Heart left ventricle (tissue), 16 donors: ENCODE measurements around the gene FSTL4. TPM values are rescaled to one million over a fixed set of nuclear protein-coding genes. Genes with fewer than 3 reads are reported as not detected.
"Not testable (repeated sequence)": the region's sequence is repeated elsewhere in the genome, so short reads cannot be mapped to it uniquely, and the experiment has no call there.

ENCODE experiments used
- ATAC-seq, 4 donors: fragments of 200-7000 bp; cut with Tn5 transposase; one replicate each; pipeline ENCODE4 v1.9.1; 2020 to 2022; ENCODE audit warnings: moderate library complexity in 4 of 4, mild to moderate bottlenecking in 3 of 4, moderate number of reproducible peaks in 1 of 4
- DNase-seq, 5 donors: peaks; one replicate each; pipeline ENCODE4 v3.0.0-alpha.2; 2020
- H3K27ac ChIP-seq, 12 donors: fragments of 200-600 bp; sonication (generic) in 4 of 12; one replicate each; pipeline versions ENCODE4 v1.5.0 to v1.8.0; 2016 to 2022; ENCODE audit warnings: mild to moderate bottlenecking in 2 of 12
- H3K27me3 ChIP-seq, 9 donors: fragments of 200-600 bp; sonication (generic) in 2 of 9; one replicate each; pipeline versions ENCODE4 v1.5.1 to v1.8.0; 2016 to 2022; ENCODE audit warnings: mild to moderate bottlenecking in 3 of 9
- H3K36me3 ChIP-seq, 9 donors: fragments of 200-600 bp; sonication (generic) in 2 of 9; one replicate each; pipeline versions ENCODE4 v1.5.0 to v1.8.0; 2018 to 2022; ENCODE audit warnings: mild to moderate bottlenecking in 2 of 9
- H3K4me1 ChIP-seq, 12 donors: fragments of 200-600 bp; sonication (generic) in 4 of 12; one replicate each; pipeline versions ENCODE4 v1.5.0 to v1.8.0; 2016 to 2022; ENCODE audit warnings: mild to moderate bottlenecking in 3 of 12
- H3K4me3 ChIP-seq, 12 donors: fragments of 200-600 bp; sonication (generic) in 4 of 12; one replicate each; pipeline versions ENCODE4 v1.5.0 to v1.8.0; 2017 to 2022; ENCODE audit warnings: mild to moderate bottlenecking in 9 of 12, moderate library complexity in 4 of 12
- H3K9me3 ChIP-seq, 12 donors: fragments of 200-600 bp; sonication (generic) in 4 of 12; one replicate each; pipeline versions ENCODE4 v1.5.0 to v1.8.0; 2016 to 2022; ENCODE audit warnings: mild to moderate bottlenecking in 1 of 12
- POLR2A ChIP-seq, 2 donors: fragments of 450-650 bp; IDR thresholded peaks; one replicate each; pipeline ENCODE4 v1.6.1; 2017; ENCODE audit warnings: antibody characterized with exemption in 2 of 2, mild to moderate bottlenecking in 2 of 2, moderate library complexity in 2 of 2
- WGBS, 4 donors: extraction: QIAGEN DNeasy Blood & Tissue Kit in 2 of 4; methylation state at CpG; one replicate each; pipeline versions ENCODE4 v1.1.5 to v1.1.7; 2013 to 2018; 5-methylcytosine and 5-hydroxymethylcytosine counted together
- intact Hi-C, 10 donors: fragments of 100-400 bp; cut with DNase I; formaldehyde crosslinking; loops; one replicate each; pipeline versions ENCODE4 v1.11.1 to v1.14.2; 2022
- polyA plus RNA-seq, 2 donors: library from polyadenylated mRNA; stranded (reverse); fragments of 200-250 nt; gene quantifications; one replicate each; pipeline ENCODE4 v1.2.3, GENCODE V29; 2013
- total RNA-seq, 9 donors: library from RNA; depleted of rRNA in 2 of 9; stranded (reverse); fragments of >200 nt in 2 of 9; fragmentation: NEBNext Ultra II Directional in 3 of 9; extraction: Animal tissue kit (Norgen Biotek cat#: 25700) in 3 of 9; gene quantifications; one replicate each; pipeline versions ENCODE4 v1.1.0 to v1.2.4, GENCODE V29; 2016 to 2023
- TF ChIP-seq, protein P1 (sequence below), 12 donors: fragments of 200-600 bp; sonication (generic) in 4 of 12; IDR thresholded peaks; one replicate each; pipeline versions ENCODE4 v1.5.0 to v1.8.0; 2018 to 2022; ENCODE audit warnings: antibody characterized with exemption in 12 of 12, mild to moderate bottlenecking in 5 of 12
- donor health status: ischemic (EF 13 %, LVEDD 7.1; RV severe dilation, severe dysfunction).
- donor health status: healthy with polysubstance abuse.
- donor health status: DM: no; HTN: yes; CAD: no.
- donor health status: DM: no; HTN: no; CAD: no.
- donor health status: ischemic (EF 25% LVEDD 6.9; RV normal size, moderate dysfunction).
- donor health status: ischemic (EF 25% LVEDD 5.7; RV mildly dilated, moderate dysfunction).
- donor health status: healthy.
- donor health status: DM: yes; HTN: yes; CAD: no.
- donor health status: ischemic (EF 35%, LVEDD 5.7; RV mildly dilated, moderate dysfunction).
- donor health status: nonischemic (EF 11% LVEDD 7.7; RV severe dilation, severe dysfunction).
- donor health status: DM: yes; HTN: yes; CAD: no.
- donor health status: PGD.
- donor health status: ischemic (EF 29% LVEDD 5.4; RV normal size, mild dysfunction).
- donor health status: nonischemic (EF 23%, LVEDD 6.1; RV moderate dilation, normal function).

The FSTL4 gene
- total and polyA plus RNA-seq, 11 donors = 0.01 to 0.39 (median 0.17) TPM; not detected in 6

DNA sequence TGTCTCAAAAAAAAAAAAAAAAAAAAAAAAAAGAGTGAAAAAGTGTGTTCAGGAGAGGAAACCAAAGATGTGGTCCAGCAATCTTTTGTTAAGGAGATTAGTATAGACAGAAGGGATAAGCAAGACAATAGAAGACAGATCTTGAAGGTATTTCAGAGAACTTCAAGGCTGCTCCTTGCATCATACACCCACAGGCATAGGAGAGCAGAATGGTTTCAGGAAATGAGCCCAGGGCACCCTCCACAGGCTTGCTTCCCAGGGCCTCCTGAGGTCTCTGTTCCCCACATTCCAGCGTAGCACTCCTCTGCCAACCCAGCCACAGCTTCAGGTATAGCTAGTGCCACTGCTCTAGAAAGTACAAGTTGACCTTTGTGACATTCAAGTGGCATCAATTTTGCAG, 65.8 kb downstream of the FSTL4 start:
- no peak for ATAC-seq
- Histone ChIP-seq H3K4me1 (no peaks in the 10 kb centered on the region), H3K27ac (no peak overlapping the region), H3K9me3 (peaks cover 0 to 4% (median 0%) of the 10 kb centered on the region in 12 donors), H3K4me3 (no peak overlapping the region), H3K27me3 (peaks cover 0 to 8% (median 4%) of the 10 kb centered on the region in 9 donors), H3K36me3 (no peaks in the 10 kb centered on the region)
- 73 to 89% (median 79%) methylated on average over 1 of the region's 1 CpG for WGBS, 4 donors
- TF ChIP-seq, protein P1, sequence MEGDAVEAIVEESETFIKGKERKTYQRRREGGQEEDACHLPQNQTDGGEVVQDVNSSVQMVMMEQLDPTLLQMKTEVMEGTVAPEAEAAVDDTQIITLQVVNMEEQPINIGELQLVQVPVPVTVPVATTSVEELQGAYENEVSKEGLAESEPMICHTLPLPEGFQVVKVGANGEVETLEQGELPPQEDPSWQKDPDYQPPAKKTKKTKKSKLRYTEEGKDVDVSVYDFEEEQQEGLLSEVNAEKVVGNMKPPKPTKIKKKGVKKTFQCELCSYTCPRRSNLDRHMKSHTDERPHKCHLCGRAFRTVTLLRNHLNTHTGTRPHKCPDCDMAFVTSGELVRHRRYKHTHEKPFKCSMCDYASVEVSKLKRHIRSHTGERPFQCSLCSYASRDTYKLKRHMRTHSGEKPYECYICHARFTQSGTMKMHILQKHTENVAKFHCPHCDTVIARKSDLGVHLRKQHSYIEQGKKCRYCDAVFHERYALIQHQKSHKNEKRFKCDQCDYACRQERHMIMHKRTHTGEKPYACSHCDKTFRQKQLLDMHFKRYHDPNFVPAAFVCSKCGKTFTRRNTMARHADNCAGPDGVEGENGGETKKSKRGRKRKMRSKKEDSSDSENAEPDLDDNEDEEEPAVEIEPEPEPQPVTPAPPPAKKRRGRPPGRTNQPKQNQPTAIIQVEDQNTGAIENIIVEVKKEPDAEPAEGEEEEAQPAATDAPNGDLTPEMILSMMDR (IDR thresholded peaks at IDR 0.05) = no peak
- TF ChIP-seq POLR2A (IDR thresholded peaks at IDR 0.05) = no peak
- intact Hi-C loops = no loop called here
- no peak for DNase-seq

DNA sequence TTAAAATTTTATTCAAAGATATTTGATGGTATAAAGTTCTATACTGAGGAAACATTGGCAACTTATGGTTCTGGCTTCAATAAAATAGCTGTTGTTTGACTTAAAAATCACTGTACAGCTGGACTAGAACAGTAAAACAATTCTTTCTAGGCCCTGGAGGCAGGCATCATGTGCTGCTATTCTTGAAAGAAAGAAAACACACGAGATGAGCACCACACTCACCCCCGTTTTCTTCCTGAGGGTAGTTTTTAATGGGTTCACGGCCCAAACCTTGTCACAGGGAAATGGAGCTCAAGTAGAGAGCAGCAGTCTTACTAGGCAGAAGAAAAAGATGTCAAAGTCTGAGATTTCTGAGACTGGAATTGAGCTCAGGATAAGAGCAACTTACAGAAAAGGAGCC, 68.0 kb downstream of the FSTL4 start:
- TF ChIP-seq, protein P1 (IDR thresholded peaks at IDR 0.05) = no peak
- TF ChIP-seq POLR2A (IDR thresholded peaks at IDR 0.05) = no peak
- no peak overlapping the region for H3K4me3 ChIP-seq
- H3K36me3 ChIP-seq = no peaks in the 10 kb centered on the region
- no peak for DNase-seq
- H3K27ac ChIP-seq = no peak overlapping the region
- 63 to 72% (median 65%) methylated on average over 3 of the region's 3 CpGs for WGBS, 4 donors
- ATAC-seq = no peak
- intact Hi-C loops = no loop called here
- H3K4me1 ChIP-seq = no peaks in the 10 kb centered on the region
- peaks cover 0 to 4% (median 0%) of the 10 kb centered on the region in 12 donors for H3K9me3 ChIP-seq
- H3K27me3 ChIP-seq = peaks cover 0 to 4% (median 0%) of the 10 kb centered on the region in 9 donors

DNA sequence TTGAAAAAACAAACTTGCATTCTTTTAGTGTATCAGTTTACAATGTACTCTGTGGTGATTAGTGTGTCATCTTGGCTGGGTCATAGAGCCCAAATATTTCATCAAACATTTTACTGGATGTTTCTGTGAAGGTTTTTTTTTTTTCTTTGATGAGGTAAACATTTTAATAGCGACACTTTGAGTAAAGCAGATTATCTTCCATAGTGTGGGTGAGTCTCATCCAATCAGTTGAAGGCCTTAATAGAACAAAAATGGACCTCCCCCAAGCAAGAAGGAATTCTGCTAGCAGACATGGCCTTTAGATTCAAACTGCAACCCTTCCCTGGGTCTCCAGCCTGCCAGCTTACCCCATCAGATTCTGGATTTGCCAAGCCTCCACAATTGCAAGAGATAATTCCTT, 72.5 kb downstream of the FSTL4 start:
- 83 to 98% (median 90%) methylated on average over 1 of the region's 1 CpG for WGBS, 4 donors
- Histone ChIP-seq H3K27me3 (no peaks in the 10 kb centered on the region), H3K4me3 (no peak overlapping the region), H3K9me3 (no peaks in the 10 kb centered on the region), H3K4me1 (no peaks in the 10 kb centered on the region), H3K27ac (no peak overlapping the region), H3K36me3 (no peaks in the 10 kb centered on the region)
- DNase-seq = no peak
- intact Hi-C loops = no loop called here
- ATAC-seq = no peak
- no peak for TF ChIP-seq POLR2A (IDR thresholded peaks at IDR 0.05)
- TF ChIP-seq, protein P1 (IDR thresholded peaks at IDR 0.05) = no peak

DNA sequence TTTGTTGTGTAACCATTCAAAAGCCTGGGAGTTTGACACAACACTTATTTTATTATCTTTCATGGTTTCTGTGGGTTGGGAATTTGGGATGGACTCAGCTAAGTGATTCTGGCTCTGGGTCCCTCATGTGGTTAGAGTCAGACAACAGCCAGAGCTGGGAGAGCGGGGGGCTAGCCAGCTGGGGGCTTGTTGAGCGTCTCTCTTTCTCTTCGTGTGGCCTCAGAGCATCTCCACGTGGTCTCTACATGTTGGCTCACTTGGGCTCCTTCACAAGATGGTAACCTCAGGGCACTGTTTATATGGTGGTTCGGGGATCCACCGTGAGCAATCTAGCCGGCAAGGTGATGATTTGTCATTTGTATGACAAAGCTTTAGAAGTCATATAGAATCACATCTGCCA, 73.6 kb downstream of the FSTL4 start:
- no peak overlapping the region for H3K27ac ChIP-seq
- no peak for ATAC-seq
- H3K4me1 ChIP-seq = no peaks in the 10 kb centered on the region
- no peak for TF ChIP-seq POLR2A (IDR thresholded peaks at IDR 0.05)
- TF ChIP-seq, protein P1 (IDR thresholded peaks at IDR 0.05) = no peak
- no peaks in the 10 kb centered on the region for H3K9me3 ChIP-seq
- no peak for DNase-seq
- WGBS, 4 donors = 69 to 82% (median 74%) methylated on average over 7 of the region's 7 CpGs
- intact Hi-C loops = no loop called here
- no peak overlapping the region for H3K4me3 ChIP-seq
- no peaks in the 10 kb centered on the region for H3K36me3 ChIP-seq
- no peaks in the 10 kb centered on the region for H3K27me3 ChIP-seq

DNA sequence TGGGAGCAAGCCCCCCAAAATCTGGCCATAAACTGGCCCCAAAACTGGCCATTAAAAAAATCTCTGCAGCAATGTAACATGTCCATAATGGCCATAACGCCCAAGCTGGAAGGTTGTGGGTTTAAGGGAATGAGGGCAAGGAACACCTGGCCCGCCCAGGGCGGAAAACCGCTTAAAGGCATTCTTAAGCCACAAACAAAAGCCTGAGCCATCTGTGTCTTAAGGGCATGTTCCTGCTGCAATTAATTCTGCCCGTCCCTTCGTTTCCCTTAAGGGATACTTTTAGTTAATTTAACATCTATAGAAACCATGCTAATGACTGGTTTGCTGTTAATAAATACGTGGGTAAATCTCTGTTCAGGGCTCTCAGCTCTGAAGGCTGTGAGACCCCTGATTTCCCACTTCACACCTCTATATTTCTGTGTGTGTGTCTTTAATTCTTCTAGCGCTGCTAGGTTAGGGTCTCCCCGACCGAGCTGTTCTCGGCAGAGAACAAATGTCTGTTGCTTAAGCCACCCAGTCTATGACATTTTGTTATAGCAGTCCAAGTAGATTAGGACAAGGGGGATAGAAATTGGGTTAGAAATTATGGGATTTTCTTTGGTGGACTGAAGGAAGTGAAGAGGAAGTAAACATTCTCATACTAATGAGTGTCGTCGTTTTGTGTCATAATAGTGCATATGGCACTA, 77.0 kb downstream of the FSTL4 start:
- ATAC-seq, H3K36me3 ChIP-seq, H3K9me3 ChIP-seq, H3K27ac ChIP-seq, H3K4me3 ChIP-seq, H3K27me3 ChIP-seq, DNase-seq, H3K4me1 ChIP-seq, intact Hi-C loops: not testable (repeated sequence)
- 78 to 88% (median 81%) methylated on average over 13 of the region's 13 CpGs for WGBS, 4 donors
